Measurements from ENCODE around the gene CHST11. TPM values are rescaled to one million over a fixed set of nuclear protein-coding genes. Genes with fewer than 3 reads are reported as not detected.
A peak's percentile ranks its signal among the peaks of the same experiment; 100 is the strongest.

The CHST11 gene
- total and polyA plus RNA-seq, 7 experiments from 2014 or later: 23.4 to 74.3 (median 32.0) TPM

- H3K4me3 ChIP-seq (ENCODE audit: low read length): no peak overlapping the region
- Mint-ChIP-seq H3K4me1 (peaks cover 18 to 36% (median 22%) of the 10 kb centered on the region in 7 donors), H3K36me3 (peaks cover 0 to 23% (median 16%) of the 10 kb centered on the region in 5 donors), H3K27ac (peak overlapping the region in 1 of 9 donors; percentile 33), H3K4me3 (no peak overlapping the region), H3K27me3 (no peaks in the 10 kb centered on the region), H3K9me3 (no peaks in the 10 kb centered on the region)
- no peaks in the 10 kb centered on the region for H3K36me3 ChIP-seq (ENCODE audit: control insufficient read depth in 2 of 3, insufficient read depth in 3 of 3, low read length in 3 of 3)
- intact Hi-C loops (cut with micrococcal nuclease): no loop called here
- ChIA-PET CTCF (no interaction called here), POLR2A (no interaction called here)
- ATAC-seq (no peak), DNase-seq (no peak)
- no peaks in the 10 kb centered on the region for H3K9me3 ChIP-seq (ENCODE audit: control insufficient read depth in 2 of 3, low read length in 3 of 3)
- H3K27me3 ChIP-seq (ENCODE audit: control insufficient read depth in 2 of 2, insufficient read depth in 2 of 2, low read length in 2 of 2): no peaks in the 10 kb centered on the region
- no peaks in the 10 kb centered on the region for H3K4me1 ChIP-seq (ENCODE audit: control insufficient read depth in 2 of 2, insufficient read depth in 2 of 2, low read length in 2 of 2)
- no peak overlapping the region for H3K27ac ChIP-seq (ENCODE audit: low read depth, low read length)
Observed at GRCh38 chr12:104619305-104619704, 162.6 kb downstream of the CHST11 start.

GRCh38 chr12:104620837-104621531 lies 164.2 kb downstream of the CHST11 start:
- DNase-seq: no peak
- Histone ChIP-seq H3K36me3 (ENCODE audit: control insufficient read depth in 2 of 3, insufficient read depth in 3 of 3, low read length in 3 of 3) (no peaks in the 10 kb centered on the region), H3K27me3 (ENCODE audit: control insufficient read depth in 2 of 2, insufficient read depth in 2 of 2, low read length in 2 of 2) (no peaks in the 10 kb centered on the region), H3K9me3 (ENCODE audit: control insufficient read depth in 2 of 3, low read length in 3 of 3) (no peaks in the 10 kb centered on the region), H3K27ac (ENCODE audit: low read depth, low read length) (no peak overlapping the region), H3K4me3 (ENCODE audit: low read length) (no peak overlapping the region), H3K4me1 (ENCODE audit: control insufficient read depth in 2 of 2, insufficient read depth in 2 of 2, low read length in 2 of 2) (no peaks in the 10 kb centered on the region)
- no peaks in the 10 kb centered on the region for H3K9me3 Mint-ChIP-seq
- H3K4me1 Mint-ChIP-seq: peaks cover 18 to 41% (median 26%) of the 10 kb centered on the region in 7 donors
- H3K4me3 Mint-ChIP-seq: no peak overlapping the region
- peaks cover 0 to 19% (median 15%) of the 10 kb centered on the region in 5 donors for H3K36me3 Mint-ChIP-seq
- no peak for ATAC-seq
- H3K27ac Mint-ChIP-seq: peak overlapping the region in 2 of 9 donors; percentile 25 to 30
- intact Hi-C loops (cut with micrococcal nuclease): no loop called here
- ChIA-PET CTCF (no interaction called here), POLR2A (no interaction called here)
- H3K27me3 Mint-ChIP-seq: no peaks in the 10 kb centered on the region

GRCh38 chr12:104622928-104623327 lies 166.2 kb downstream of the CHST11 start:
- CTCF ChIA-PET: no interaction called here
- H3K36me3 ChIP-seq (ENCODE audit: control insufficient read depth in 2 of 3, insufficient read depth in 3 of 3, low read length in 3 of 3): no peaks in the 10 kb centered on the region
- Mint-ChIP-seq H3K4me3 (no peak overlapping the region), H3K36me3 (peaks cover 0 to 21% (median 15%) of the 10 kb centered on the region in 5 donors), H3K27ac (peak overlapping the region in 2 of 9 donors; percentile 2 to 47), H3K4me1 (peaks cover 18 to 42% (median 30%) of the 10 kb centered on the region in 7 donors), H3K9me3 (no peaks in the 10 kb centered on the region), H3K27me3 (no peaks in the 10 kb centered on the region)
- ATAC-seq (no peak), DNase-seq (no peak)
- no peaks in the 10 kb centered on the region for H3K4me1 ChIP-seq (ENCODE audit: control insufficient read depth in 2 of 2, insufficient read depth in 2 of 2, low read length in 2 of 2)
- no peak overlapping the region for H3K27ac ChIP-seq (ENCODE audit: low read depth, low read length)
- H3K9me3 ChIP-seq (ENCODE audit: control insufficient read depth in 2 of 3, low read length in 3 of 3): no peaks in the 10 kb centered on the region
- intact Hi-C loops (cut with micrococcal nuclease): no loop called here
- POLR2A ChIA-PET: no interaction called here
- no peaks in the 10 kb centered on the region for H3K27me3 ChIP-seq (ENCODE audit: control insufficient read depth in 2 of 2, insufficient read depth in 2 of 2, low read length in 2 of 2)
- H3K4me3 ChIP-seq (ENCODE audit: low read length): no peak overlapping the region

GRCh38 chr12:104623883-104624282 lies 167.1 kb downstream of the CHST11 start:
- CTCF ChIA-PET: no interaction called here
- H3K4me1 Mint-ChIP-seq: peaks cover 18 to 44% (median 30%) of the 10 kb centered on the region in 7 donors
- H3K27ac Mint-ChIP-seq: peak overlapping the region in 2 of 9 donors; percentile 9 to 56

GRCh38 chr12:104624529-104624928 lies 167.8 kb downstream of the CHST11 start:
- Histone ChIP-seq H3K9me3 (ENCODE audit: control insufficient read depth in 2 of 3, low read length in 3 of 3) (no peaks in the 10 kb centered on the region), H3K27me3 (ENCODE audit: control insufficient read depth in 2 of 2, insufficient read depth in 2 of 2, low read length in 2 of 2) (no peaks in the 10 kb centered on the region), H3K27ac (ENCODE audit: low read depth, low read length) (no peak overlapping the region), H3K36me3 (ENCODE audit: control insufficient read depth in 2 of 3, insufficient read depth in 3 of 3, low read length in 3 of 3) (no peaks in the 10 kb centered on the region), H3K4me1 (ENCODE audit: control insufficient read depth in 2 of 2, insufficient read depth in 2 of 2, low read length in 2 of 2) (no peaks in the 10 kb centered on the region), H3K4me3 (ENCODE audit: low read length) (no peak overlapping the region)
- POLR2A ChIA-PET: no interaction called here
- peaks cover 14 to 44% (median 30%) of the 10 kb centered on the region in 7 donors for H3K4me1 Mint-ChIP-seq
- ATAC-seq (no peak), DNase-seq (no peak)
- intact Hi-C loops (cut with micrococcal nuclease): no loop called here
- no peaks in the 10 kb centered on the region for H3K27me3 Mint-ChIP-seq
- H3K4me3 Mint-ChIP-seq: no peak overlapping the region
- CTCF ChIA-PET: no interaction called here
- H3K27ac Mint-ChIP-seq: no peak overlapping the region
- peaks cover 0 to 22% (median 16%) of the 10 kb centered on the region in 5 donors for H3K36me3 Mint-ChIP-seq
- no peaks in the 10 kb centered on the region for H3K9me3 Mint-ChIP-seq

More at GRCh38 chr12:104623883-104624282, 167.1 kb downstream of the CHST11 start:
- no peak overlapping the region for H3K4me3 Mint-ChIP-seq
- H3K36me3 Mint-ChIP-seq: peaks cover 0 to 26% (median 19%) of the 10 kb centered on the region in 5 donors
- Histone ChIP-seq H3K27me3 (ENCODE audit: control insufficient read depth in 2 of 2, insufficient read depth in 2 of 2, low read length in 2 of 2) (no peaks in the 10 kb centered on the region), H3K4me1 (ENCODE audit: control insufficient read depth in 2 of 2, insufficient read depth in 2 of 2, low read length in 2 of 2) (no peaks in the 10 kb centered on the region), H3K27ac (ENCODE audit: low read depth, low read length) (no peak overlapping the region), H3K4me3 (ENCODE audit: low read length) (no peak overlapping the region), H3K36me3 (ENCODE audit: control insufficient read depth in 2 of 3, insufficient read depth in 3 of 3, low read length in 3 of 3) (no peaks in the 10 kb centered on the region), H3K9me3 (ENCODE audit: control insufficient read depth in 2 of 3, low read length in 3 of 3) (no peaks in the 10 kb centered on the region)
- no peaks in the 10 kb centered on the region for H3K9me3 Mint-ChIP-seq
- POLR2A ChIA-PET: interaction anchor here (0.6 kb wide), 1 partner anchor 164 kb away, joined by 4 read pairs; no protein-coding TSS in a partner anchor
- ATAC-seq (no peak), DNase-seq (no peak)
- intact Hi-C loops (cut with micrococcal nuclease): no loop called here
- H3K27me3 Mint-ChIP-seq: no peaks in the 10 kb centered on the region

- H3K36me3 Mint-ChIP-seq: peaks cover 0 to 17% (median 11%) of the 10 kb centered on the region in 5 donors
- Histone ChIP-seq H3K4me1 (ENCODE audit: control insufficient read depth in 2 of 2, insufficient read depth in 2 of 2, low read length in 2 of 2) (no peaks in the 10 kb centered on the region), H3K4me3 (ENCODE audit: low read length) (no peak overlapping the region), H3K36me3 (ENCODE audit: control insufficient read depth in 2 of 3, insufficient read depth in 3 of 3, low read length in 3 of 3) (no peaks in the 10 kb centered on the region), H3K27ac (ENCODE audit: low read depth, low read length) (no peak overlapping the region), H3K27me3 (ENCODE audit: control insufficient read depth in 2 of 2, insufficient read depth in 2 of 2, low read length in 2 of 2) (no peaks in the 10 kb centered on the region), H3K9me3 (ENCODE audit: control insufficient read depth in 2 of 3, low read length in 3 of 3) (no peaks in the 10 kb centered on the region)
- H3K4me1 Mint-ChIP-seq: peaks cover 14 to 47% (median 36%) of the 10 kb centered on the region in 7 donors
- H3K4me3 Mint-ChIP-seq: no peak overlapping the region
- intact Hi-C loops (cut with micrococcal nuclease): no loop called here
- no peaks in the 10 kb centered on the region for H3K9me3 Mint-ChIP-seq
- ATAC-seq (no peak), DNase-seq (no peak)
- CTCF ChIA-PET: interaction anchor here (1.4 kb wide), 1 partner anchor 245 kb away, joined by 5 read pairs; no protein-coding TSS in a partner anchor
- no peaks in the 10 kb centered on the region for H3K27me3 Mint-ChIP-seq
- POLR2A ChIA-PET: no interaction called here
- no peak overlapping the region for H3K27ac Mint-ChIP-seq
Observed at GRCh38 chr12:104626069-104626837, 169.5 kb downstream of the CHST11 start.
